Hepatocyte (in vitro differentiated cells): ENCODE results near the gene TRPM2. TPM values are rescaled to one million over a fixed set of nuclear protein-coding genes. Genes with fewer than 3 reads are reported as not detected.

ENCODE experiments used
- DNase-seq: peaks from one replicate; pipeline ENCODE4 v3.0.0-alpha.2; 2016; ENCODE audit warnings: low spot score
- H2AFZ ChIP-seq: fragments of 200-600 bp; sonication (generic); 2 replicates; pipeline ENCODE4 v1.6.0; 2016; ENCODE audit warnings: antibody characterized with exemption, mild to moderate bottlenecking
- H3K27ac ChIP-seq: fragments of 200-600 bp; sonication (generic); 2 replicates; pipeline ENCODE4 v1.5.1; 2016; ENCODE audit warnings: mild to moderate bottlenecking
- H3K27me3 ChIP-seq: fragments of 200-600 bp; sonication (generic); 2 replicates; pipeline ENCODE4 v1.6.1; 2016
- H3K36me3 ChIP-seq: fragments of 200-600 bp; sonication (generic); replicated peaks from 2 replicates; pipeline ENCODE4 v1.5.1; 2016; ENCODE audit warnings: low read depth; ENCODE audit not compliant: insufficient read depth
- H3K4me1 ChIP-seq: fragments of 200-600 bp; sonication (generic); 2 replicates; pipeline ENCODE4 v1.5.1; 2016; ENCODE audit warnings: mild to moderate bottlenecking, moderate library complexity; ENCODE audit not compliant: insufficient read depth
- H3K4me2 ChIP-seq: fragments of 200-600 bp; sonication (generic); 2 replicates; pipeline ENCODE4 v1.6.0; 2016
- H3K4me3 ChIP-seq: fragments of 200-600 bp; sonication (generic); 2 replicates; pipeline ENCODE4 v1.5.1; 2016; ENCODE audit warnings: mild to moderate bottlenecking
- H3K79me2 ChIP-seq: fragments of 200-600 bp; sonication (generic); 2 replicates; pipeline ENCODE4 v1.6.0; 2017; ENCODE audit warnings: mild to moderate bottlenecking
- H3K9me2 ChIP-seq: fragments of 200-600 bp; sonication (generic); replicated peaks from 2 replicates; pipeline ENCODE4 v1.6.0; 2017; ENCODE audit warnings: mild to moderate bottlenecking; ENCODE audit not compliant: insufficient read depth
- H3K9me3 ChIP-seq: fragments of 200-600 bp; sonication (generic); 2 replicates; pipeline ENCODE4 v1.5.1; 2016; ENCODE audit warnings: low read depth, mild to moderate bottlenecking
- H4K20me1 ChIP-seq: fragments of 200-600 bp; sonication (generic); 2 replicates; pipeline ENCODE4 v1.6.0; 2016; ENCODE audit warnings: mild to moderate bottlenecking; ENCODE audit not compliant: insufficient read depth, poor library complexity, severe bottlenecking
- EZH2 ChIP-seq: fragments of 200-600 bp; sonication (generic); IDR thresholded peaks from 2 replicates; pipeline ENCODE4 v1.6.1; 2016; ENCODE audit warnings: antibody characterized with exemption, mild to moderate bottlenecking, borderline replicate concordance
- EZH2phosphoT487 ChIP-seq: fragments of 200-600 bp; sonication (generic); IDR thresholded peaks from one replicate; pipeline ENCODE4 v1.6.1; 2018; ENCODE audit warnings: antibody characterized with exemption, mild to moderate bottlenecking, low read depth, moderate library complexity; ENCODE audit not compliant: unreplicated experiment, severe bottlenecking
- WGBS: methylation state at CpG from one replicate; pipeline ENCODE4 v1.1.6; 2016; ENCODE audit warnings: low lambda C conversion rate; ENCODE audit errors: missing lambda C conversion rate; 5-methylcytosine and 5-hydroxymethylcytosine counted together
- polyA plus RNA-seq: library from polyadenylated mRNA; unstranded; fragments of >200 nt; fragmentation: Nextera tagmentation; extraction: Ambion mirVana; gene quantifications from 2 replicates; pipeline ENCODE4 v1.2.1, GENCODE V29; 2016
- total RNA-seq: library from RNA; depleted of rRNA; stranded (reverse); fragments of >200 nt; gene quantifications from 2 replicates; pipeline ENCODE4 v1.2.3, GENCODE V29; 2014
- TF ChIP-seq, protein P1 (sequence below): fragments of 200-600 bp; sonication (generic); IDR thresholded peaks from 2 replicates; pipeline ENCODE4 v1.5.1; 2016; ENCODE audit warnings: antibody characterized with exemption, mild to moderate bottlenecking; ENCODE audit not compliant: poor library complexity

Gene TRPM2
- total and polyA plus RNA-seq, 2 experiments from 2014 or later = 0.25 to 0.50 TPM

DNA sequence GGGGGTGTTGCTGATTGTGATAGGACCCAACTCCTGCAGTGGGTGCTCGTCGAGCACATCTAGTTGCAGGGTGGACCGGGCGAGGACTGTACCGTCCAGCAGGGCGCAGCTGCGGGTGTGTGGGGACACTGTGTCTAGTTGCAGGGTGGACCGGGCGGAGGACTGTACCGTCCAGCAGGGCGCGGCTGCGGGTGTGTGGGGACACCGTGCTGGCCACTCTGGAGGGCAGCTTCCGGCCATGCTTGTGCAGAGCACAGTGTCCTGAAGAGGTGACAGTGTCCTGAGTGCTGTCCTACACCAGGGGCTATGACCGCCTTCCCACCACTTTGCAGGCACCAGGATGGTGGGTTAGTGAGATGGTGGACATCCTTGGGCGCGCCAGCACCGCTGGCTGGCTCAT, 4.6 kb upstream of the TRPM2 start:
- no peaks in the 10 kb centered on the region for H3K27me3 ChIP-seq
- DNase-seq = no peak

DNA sequence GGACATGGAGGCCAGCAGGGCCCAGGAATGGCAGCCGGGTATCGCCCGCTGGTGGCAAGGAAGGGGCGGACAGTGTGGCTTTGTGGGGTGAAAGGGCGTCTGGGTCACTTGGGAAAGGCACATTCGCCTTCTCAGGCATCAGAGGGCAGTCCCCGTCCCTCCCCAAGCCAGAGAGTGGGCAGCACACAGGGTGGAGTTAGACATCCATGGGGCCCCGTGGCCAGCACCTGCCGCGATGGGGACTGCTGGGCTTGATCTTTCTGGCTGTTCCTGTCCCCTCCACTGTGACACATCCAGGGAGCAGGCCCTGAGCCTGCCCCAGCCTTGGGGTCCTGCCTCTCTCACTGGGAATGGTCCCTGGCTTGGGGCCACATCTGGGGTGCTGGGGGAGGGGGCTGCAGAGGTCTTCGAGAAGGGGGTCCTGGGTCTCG, 4.0 kb upstream of the TRPM2 start:
- no peak overlapping the region for H2AFZ ChIP-seq
- WGBS = 93% methylated on average over 11 of the region's 12 CpGs
- H3K9me2 ChIP-seq = no peaks in the 10 kb centered on the region
- H3K79me2 ChIP-seq = no peaks in the 10 kb centered on the region
- H3K4me1 ChIP-seq = no peaks in the 10 kb centered on the region
- H3K36me3 ChIP-seq = no peaks in the 10 kb centered on the region
- DNase-seq = no peak
- no peak overlapping the region for H3K4me2 ChIP-seq
- H3K9me3 ChIP-seq = no peaks in the 10 kb centered on the region
- no peaks in the 10 kb centered on the region for H3K27me3 ChIP-seq
- H3K27ac ChIP-seq = no peak overlapping the region
- H3K4me3 ChIP-seq = no peak overlapping the region
- no peaks in the 10 kb centered on the region for H4K20me1 ChIP-seq
- TF ChIP-seq EZH2phosphoT487 = no peak
- TF ChIP-seq, protein P1, sequence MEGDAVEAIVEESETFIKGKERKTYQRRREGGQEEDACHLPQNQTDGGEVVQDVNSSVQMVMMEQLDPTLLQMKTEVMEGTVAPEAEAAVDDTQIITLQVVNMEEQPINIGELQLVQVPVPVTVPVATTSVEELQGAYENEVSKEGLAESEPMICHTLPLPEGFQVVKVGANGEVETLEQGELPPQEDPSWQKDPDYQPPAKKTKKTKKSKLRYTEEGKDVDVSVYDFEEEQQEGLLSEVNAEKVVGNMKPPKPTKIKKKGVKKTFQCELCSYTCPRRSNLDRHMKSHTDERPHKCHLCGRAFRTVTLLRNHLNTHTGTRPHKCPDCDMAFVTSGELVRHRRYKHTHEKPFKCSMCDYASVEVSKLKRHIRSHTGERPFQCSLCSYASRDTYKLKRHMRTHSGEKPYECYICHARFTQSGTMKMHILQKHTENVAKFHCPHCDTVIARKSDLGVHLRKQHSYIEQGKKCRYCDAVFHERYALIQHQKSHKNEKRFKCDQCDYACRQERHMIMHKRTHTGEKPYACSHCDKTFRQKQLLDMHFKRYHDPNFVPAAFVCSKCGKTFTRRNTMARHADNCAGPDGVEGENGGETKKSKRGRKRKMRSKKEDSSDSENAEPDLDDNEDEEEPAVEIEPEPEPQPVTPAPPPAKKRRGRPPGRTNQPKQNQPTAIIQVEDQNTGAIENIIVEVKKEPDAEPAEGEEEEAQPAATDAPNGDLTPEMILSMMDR = no peak
- no peak for TF ChIP-seq EZH2

More for the DNA sequence above, 4.6 kb upstream of the TRPM2 start:
- Histone ChIP-seq H3K36me3 (no peaks in the 10 kb centered on the region), H3K27ac (no peak overlapping the region), H4K20me1 (no peaks in the 10 kb centered on the region), H3K4me3 (no peak overlapping the region), H3K9me2 (no peaks in the 10 kb centered on the region), H2AFZ (no peak overlapping the region), H3K4me2 (no peak overlapping the region), H3K9me3 (no peaks in the 10 kb centered on the region), H3K4me1 (no peaks in the 10 kb centered on the region), H3K79me2 (no peaks in the 10 kb centered on the region)
- WGBS = 97% methylated on average over 19 of the region's 19 CpGs
- TF ChIP-seq, protein P1 = no peak
- TF ChIP-seq EZH2 (no peak), EZH2phosphoT487 (no peak)

GRCh38 chr21:44349847-44350772, 3.3 kb upstream of the TRPM2 start:
- Histone ChIP-seq H3K27ac (no peak overlapping the region), H2AFZ (no peak overlapping the region), H4K20me1 (no peaks in the 10 kb centered on the region), H3K9me2 (no peaks in the 10 kb centered on the region), H3K79me2 (no peaks in the 10 kb centered on the region), H3K4me2 (no peak overlapping the region), H3K9me3 (no peaks in the 10 kb centered on the region), H3K4me1 (no peaks in the 10 kb centered on the region), H3K4me3 (no peak overlapping the region), H3K36me3 (no peaks in the 10 kb centered on the region), H3K27me3 (no peaks in the 10 kb centered on the region)
- WGBS = 96% methylated on average over 18 of the region's 113 CpGs
- TF ChIP-seq, protein P1 = no peak
- TF ChIP-seq EZH2 = no peak
- TF ChIP-seq EZH2phosphoT487 = no peak
- DNase-seq = no peak
